MCF 10A (cell line): Measurements from ENCODE around the gene TBX1. TPM values are rescaled to one million over a fixed set of nuclear protein-coding genes. Genes with fewer than 3 reads are reported as not detected.

Experiments
- BruUV-seq: library from RNA; stranded (reverse); fragments of 400-500 nt; replicated peaks from 2 replicates; lab custom pipeline; 2021; lab: Mats Ljungman, UMichigan
- CTCF ChIA-PET: fragments of 300-600 bp; sonication (Branson Sonifier 250); formaldehyde crosslinking; extraction: SDS; loops from one replicate; lab custom pipeline; 2021; ENCODE audit warnings: antibody characterized with exemption, inconsistent platforms; lab: Yijun Ruan, JAX
- POLR2A ChIA-PET: fragments of 300-600, 350-650 bp; sonication (Branson Sonifier 250); formaldehyde crosslinking; extraction: SDS; loops from one replicate; lab custom pipeline; 2020; ENCODE audit warnings: antibody characterized with exemption, inconsistent platforms; lab: Yijun Ruan, JAX
- DNase-seq: peaks from one replicate; pipeline ENCODE4 v3.0.0-alpha.2; 2018; ENCODE audit not compliant: unreplicated experiment
- H3K27ac Mint-ChIP-seq: one replicate; pipeline ENCODE4 v1.8.0; 2022; ENCODE audit warnings: mild to moderate bottlenecking, low read depth, mixed read lengths; ENCODE audit not compliant: unreplicated experiment
- H3K27me3 Mint-ChIP-seq: one replicate; pipeline ENCODE4 v1.8.0; 2022; ENCODE audit warnings: mixed read lengths; ENCODE audit not compliant: insufficient read depth, unreplicated experiment
- H3K36me3 Mint-ChIP-seq: one replicate; pipeline ENCODE4 v1.8.0; 2022; ENCODE audit warnings: mild to moderate bottlenecking, moderate library complexity, mixed read lengths; ENCODE audit not compliant: insufficient read depth, unreplicated experiment
- H3K4me1 Mint-ChIP-seq: one replicate; pipeline ENCODE4 v1.8.0; 2022; ENCODE audit warnings: mixed read lengths; ENCODE audit not compliant: insufficient read depth, unreplicated experiment
- H3K4me3 Mint-ChIP-seq: one replicate; pipeline ENCODE4 v1.8.0; 2022; ENCODE audit warnings: mild to moderate bottlenecking, moderate library complexity, mixed read lengths; ENCODE audit not compliant: unreplicated experiment
- H3K9me3 Mint-ChIP-seq: one replicate; pipeline ENCODE4 v1.8.0; 2022; ENCODE audit warnings: mixed read lengths; ENCODE audit not compliant: unreplicated experiment
- CTCF ChIP-seq: fragments of 200-600 bp; IDR thresholded peaks from one replicate; pipeline ENCODE4 v1.8.0; 2022; ENCODE audit warnings: antibody characterized with exemption, mild to moderate bottlenecking; ENCODE audit not compliant: unreplicated experiment
- intact Hi-C: fragments of 100-400 bp; cut with micrococcal nuclease; formaldehyde crosslinking; loops from 2 replicates; pipeline ENCODE4 v1.14.1; 2022
- total RNA-seq: library from RNA; stranded (reverse); gene quantifications from 2 replicates; pipeline ENCODE4 v1.2.3, GENCODE V29; 2022

TBX1 gene
- total RNA-seq, 1 experiment from 2014 or later, result not detected

DNA sequence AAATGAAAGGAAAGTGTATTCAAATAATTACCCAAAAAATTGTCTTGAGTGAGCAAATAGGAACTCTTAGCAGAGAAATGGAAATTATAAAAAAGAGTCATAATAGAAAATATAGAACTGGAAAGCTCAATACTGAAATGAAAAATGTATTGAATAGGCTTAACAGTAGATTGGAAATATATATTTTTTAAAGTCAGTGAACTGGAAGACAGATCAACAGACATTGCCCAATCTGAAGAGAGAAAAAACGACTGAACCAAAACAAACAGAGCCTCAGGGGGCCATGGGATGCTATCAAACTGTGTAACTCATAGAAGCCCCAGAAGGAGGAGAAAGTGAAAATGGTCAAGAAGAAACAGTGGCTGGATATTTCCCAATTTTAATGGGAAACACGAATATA is 32.6 kb downstream of the TBX1 start:
- Mint-ChIP-seq H3K27ac (no peak overlapping the region), H3K36me3 (peaks cover 6% of the 10 kb centered on the region), H3K4me1 (no peaks in the 10 kb centered on the region), H3K4me3 (no peak overlapping the region), H3K9me3 (no peaks in the 10 kb centered on the region), H3K27me3 (no peaks in the 10 kb centered on the region)
- no peak for DNase-seq
- TF ChIP-seq CTCF, result no peak
- ChIA-PET CTCF (no interaction called here), POLR2A (interaction anchor here (0.5 to 0.9 kb wide), 2 partner anchors 88 to 140 kb away, joined by 3 read pairs; no protein-coding TSS in a partner anchor)
- no TSS peak for BruUV-seq
- intact Hi-C loops, result no loop called here

DNA sequence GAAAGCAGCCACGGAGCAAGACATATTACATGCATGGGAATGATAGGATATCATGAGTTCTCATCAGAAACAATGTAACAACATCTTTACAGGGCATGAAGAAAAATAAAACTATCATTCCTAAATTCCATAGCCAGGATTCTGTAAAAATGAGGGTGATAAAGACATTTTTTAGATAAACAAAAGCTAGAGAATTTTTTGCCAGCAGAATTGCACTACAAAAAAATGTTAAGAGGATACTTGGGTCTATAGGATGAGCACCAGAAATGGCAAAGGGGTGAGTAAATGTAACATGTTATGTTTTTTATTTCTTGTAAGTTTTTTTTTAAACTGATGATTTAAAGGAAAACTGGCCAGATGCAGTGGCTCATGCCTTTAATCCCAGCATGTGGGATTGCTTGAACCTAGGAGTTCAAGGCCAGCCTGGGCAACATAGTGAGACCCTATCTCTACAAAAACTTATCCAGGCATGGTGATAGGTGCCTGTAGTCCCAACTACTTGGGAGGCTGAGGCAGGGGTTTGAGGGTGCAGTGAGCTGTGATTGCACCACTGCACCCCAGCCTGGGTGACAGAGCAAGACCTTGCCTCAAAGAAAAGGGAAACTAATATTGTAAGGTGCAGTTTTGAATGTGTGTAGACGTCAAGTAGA is 33.2 kb downstream of the TBX1 start:
- TF ChIP-seq CTCF, result no peak
- no TSS peak for BruUV-seq
- no peaks in the 10 kb centered on the region for H3K27me3 Mint-ChIP-seq
- CTCF ChIA-PET, result no interaction called here
- peaks cover 6% of the 10 kb centered on the region for H3K36me3 Mint-ChIP-seq
- H3K4me1 Mint-ChIP-seq, result no peaks in the 10 kb centered on the region
- H3K27ac Mint-ChIP-seq, result no peak overlapping the region
- intact Hi-C loops, result no loop called here
- H3K9me3 Mint-ChIP-seq, result no peaks in the 10 kb centered on the region
- H3K4me3 Mint-ChIP-seq, result no peak overlapping the region
- POLR2A ChIA-PET, result interaction anchor here (0.9 to 1.1 kb wide), 2 partner anchors 88 to 97 kb away, joined by 3 read pairs; no protein-coding TSS in a partner anchor
- no peak for DNase-seq

- TF ChIP-seq CTCF, result no peak
- Mint-ChIP-seq H3K4me1 (peaks cover 6% of the 10 kb centered on the region), H3K36me3 (peaks cover 11% of the 10 kb centered on the region), H3K27ac (no peak overlapping the region), H3K4me3 (no peak overlapping the region), H3K9me3 (no peaks in the 10 kb centered on the region), H3K27me3 (no peaks in the 10 kb centered on the region)
- intact Hi-C loops, result no loop called here
- no TSS peak for BruUV-seq
- ChIA-PET CTCF (interaction anchor here (0.6 to 1.0 kb wide), 2 partner anchors 9 to 18 kb away, joined by 3 to 6 read pairs; no protein-coding TSS in a partner anchor), POLR2A (interaction anchor here (0.7 kb wide), 1 partner anchor 324 kb away, joined by 3 read pairs; no protein-coding TSS in a partner anchor)
- DNase-seq, result no peak
These were observed 35.0 kb downstream of the TBX1 start for GRCh38 chr22:19795617-19796008.

DNA sequence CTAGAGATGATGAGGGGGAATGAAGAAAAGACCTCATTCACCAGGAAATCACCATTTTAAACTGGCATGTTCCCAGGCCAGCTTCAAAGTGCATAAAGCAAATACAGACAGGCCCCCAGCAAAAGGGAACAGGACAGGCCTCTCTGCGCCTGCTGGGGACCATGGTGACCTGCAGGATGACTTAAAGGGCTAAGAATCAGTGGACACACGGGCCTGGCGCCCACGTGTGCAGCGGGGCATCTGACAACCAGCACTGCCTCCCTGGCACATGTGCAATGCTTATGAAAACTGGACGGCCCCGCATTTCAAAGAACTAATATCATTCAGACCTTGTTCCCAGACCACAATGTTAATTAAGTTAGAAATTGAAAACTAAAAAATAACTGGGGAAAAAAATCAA is 35.6 kb downstream of the TBX1 start:
- Mint-ChIP-seq H3K27ac (no peak overlapping the region), H3K4me3 (no peak overlapping the region), H3K4me1 (peaks cover 6% of the 10 kb centered on the region), H3K27me3 (no peaks in the 10 kb centered on the region), H3K36me3 (peaks cover 11% of the 10 kb centered on the region), H3K9me3 (no peaks in the 10 kb centered on the region)
- ChIA-PET CTCF (no interaction called here), POLR2A (no interaction called here)
- DNase-seq, result no peak
- BruUV-seq, result no TSS peak
- TF ChIP-seq CTCF, result no peak
- intact Hi-C loops, result no loop called here
